Measurements from ENCODE around the gene UBE2E2.

Gene UBE2E2

GRCh38 chr3:23440416-23441294, 237.5 kb downstream of the UBE2E2 start:
- no peak for DNase-seq (ENCODE audit: low read depth in 2 of 2)

GRCh38 chr3:23442598-23443383, 239.7 kb downstream of the UBE2E2 start:
- DNase-seq (ENCODE audit: low read depth in 2 of 2): no peak

DNA sequence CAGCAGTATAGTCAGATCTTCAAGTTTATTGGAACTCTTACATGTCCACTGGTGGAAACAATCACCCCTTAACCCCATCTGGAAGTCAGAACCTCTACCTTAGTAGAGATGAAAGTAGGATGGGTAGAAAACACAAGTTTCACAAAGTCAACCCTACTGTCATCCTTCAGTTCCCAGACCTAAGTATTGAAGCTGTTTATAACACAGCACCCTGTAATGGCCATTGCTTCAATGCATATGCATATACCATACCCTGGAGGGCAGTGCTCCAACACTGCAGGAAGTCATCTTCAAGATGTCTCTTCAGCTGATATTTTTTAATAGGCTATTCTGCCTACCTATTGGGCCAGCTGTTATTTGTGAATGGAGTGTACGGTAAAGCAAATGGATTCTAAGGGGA, 241.3 kb downstream of the UBE2E2 start:
- DNase-seq (ENCODE audit: low read depth in 2 of 2): no peak

DNA sequence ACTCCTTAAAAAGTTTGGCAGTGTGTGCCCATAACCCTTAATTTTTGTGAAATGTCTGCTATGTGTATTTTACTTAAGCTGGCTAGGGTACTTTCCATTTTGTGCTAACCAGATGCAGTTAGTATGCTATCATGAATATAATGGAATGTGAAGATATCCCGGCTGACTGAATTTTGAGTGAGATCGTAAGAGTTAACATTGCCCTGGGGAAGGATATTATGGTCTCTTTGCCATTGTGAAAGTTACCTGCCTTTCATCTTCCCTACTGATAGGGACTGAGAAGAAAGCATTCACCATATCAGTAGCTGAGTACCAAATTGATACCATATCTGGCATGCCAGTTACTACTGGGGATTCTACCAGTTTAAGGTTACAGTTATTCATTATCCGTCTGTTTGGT, 243.2 kb downstream of the UBE2E2 start:
- DNase-seq (ENCODE audit: low read depth in 2 of 2): no peak

DNA sequence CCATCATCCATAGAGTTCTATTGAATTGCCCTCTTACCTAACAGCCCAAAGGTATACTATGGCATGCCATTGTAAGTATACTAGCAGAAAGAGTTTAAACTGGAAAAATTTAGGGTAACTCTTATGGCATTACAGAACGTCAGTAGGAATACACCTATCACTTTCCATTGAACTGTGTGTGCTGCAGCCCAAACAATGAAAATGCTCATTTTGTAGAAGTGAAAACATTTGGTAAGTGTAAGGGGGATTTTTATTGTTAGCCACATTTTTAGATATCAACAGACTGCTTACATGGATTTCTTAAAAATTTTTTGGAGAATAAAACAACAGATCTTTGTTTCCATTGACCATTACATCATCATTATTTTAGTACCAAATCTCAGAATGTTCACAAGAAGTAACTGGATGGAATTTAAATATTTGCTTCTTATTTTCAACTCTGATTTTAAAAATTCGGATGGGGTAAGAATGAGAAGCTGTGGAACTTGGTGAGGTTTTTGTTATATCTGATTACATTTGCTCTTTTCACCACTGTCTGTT, 245.9 kb downstream of the UBE2E2 start:
- no peak for DNase-seq (ENCODE audit: low read depth in 2 of 2)

GRCh38 chr3:23450051-23450450, 246.9 kb downstream of the UBE2E2 start:
- no peak for DNase-seq (ENCODE audit: low read depth in 2 of 2)

DNA sequence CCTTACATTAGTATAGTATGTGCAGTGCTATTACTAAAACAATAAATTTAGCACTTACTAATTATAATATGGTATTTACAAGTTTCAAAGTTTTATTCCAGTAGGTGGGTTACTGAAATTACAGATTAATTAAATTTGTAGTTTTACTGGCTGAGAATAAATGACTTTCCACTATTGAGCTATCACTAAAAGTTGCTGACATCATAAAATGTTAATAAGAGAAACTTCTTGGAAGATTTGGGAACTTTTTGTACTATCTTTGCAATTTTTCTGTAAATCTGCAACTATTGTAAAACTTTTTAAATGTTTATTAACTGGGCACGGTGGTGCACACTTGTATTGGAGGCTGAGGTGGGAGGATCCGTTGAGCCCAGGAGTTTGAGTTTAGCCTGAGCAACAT, 247.7 kb downstream of the UBE2E2 start:
- no peak for DNase-seq (ENCODE audit: low read depth in 2 of 2)

DNA sequence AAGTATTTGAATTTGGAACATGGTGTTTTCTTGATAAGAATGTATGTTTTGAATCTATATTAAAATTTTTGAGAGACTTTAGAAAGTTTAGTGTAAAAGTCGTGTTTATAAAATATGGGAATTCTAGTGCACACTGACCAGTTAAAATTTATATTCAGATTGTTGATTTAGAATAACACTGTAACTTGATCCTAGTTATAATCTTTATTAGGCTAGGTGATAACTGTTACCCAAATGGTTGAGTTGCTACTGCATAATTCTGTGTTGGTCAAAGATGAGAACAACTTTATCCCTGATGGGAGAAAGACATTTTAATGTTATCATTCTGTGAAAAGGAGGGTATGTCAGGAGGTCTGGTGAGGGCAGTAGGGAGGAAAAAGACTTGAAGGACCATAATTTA, 249.3 kb downstream of the UBE2E2 start:
- no peak for DNase-seq (ENCODE audit: low read depth in 2 of 2)

- no peak for DNase-seq (ENCODE audit: low read depth in 2 of 2)
These were observed 252.0 kb downstream of the UBE2E2 start for GRCh38 chr3:23455084-23455483.

- DNase-seq (ENCODE audit: low read depth in 2 of 2): no peak
These were observed 252.6 kb downstream of the UBE2E2 start for GRCh38 chr3:23455775-23456174.

- no peak for DNase-seq (ENCODE audit: low read depth in 2 of 2)
These were observed 254.6 kb downstream of the UBE2E2 start for GRCh38 chr3:23457697-23458096.

DNA sequence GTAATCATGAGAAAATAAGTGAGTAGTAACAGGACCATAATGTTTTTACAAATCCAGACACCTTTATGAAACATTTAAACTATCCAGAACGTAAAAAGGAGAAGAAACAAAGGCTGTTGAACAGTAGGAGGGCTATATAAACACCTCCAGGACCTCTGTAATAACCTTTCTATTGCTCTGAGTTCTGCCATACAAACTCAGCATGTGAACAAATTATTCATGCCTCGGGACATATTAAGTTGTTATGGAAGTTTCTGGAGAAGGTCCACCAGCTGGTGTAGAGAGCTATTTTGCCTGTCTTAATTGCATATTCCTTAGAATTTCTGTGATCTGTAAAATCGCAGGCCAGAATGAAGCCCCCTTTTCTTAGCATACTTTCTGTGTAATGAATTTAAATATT, 256.3 kb downstream of the UBE2E2 start:
- DNase-seq (ENCODE audit: low read depth in 2 of 2): no peak

DNA sequence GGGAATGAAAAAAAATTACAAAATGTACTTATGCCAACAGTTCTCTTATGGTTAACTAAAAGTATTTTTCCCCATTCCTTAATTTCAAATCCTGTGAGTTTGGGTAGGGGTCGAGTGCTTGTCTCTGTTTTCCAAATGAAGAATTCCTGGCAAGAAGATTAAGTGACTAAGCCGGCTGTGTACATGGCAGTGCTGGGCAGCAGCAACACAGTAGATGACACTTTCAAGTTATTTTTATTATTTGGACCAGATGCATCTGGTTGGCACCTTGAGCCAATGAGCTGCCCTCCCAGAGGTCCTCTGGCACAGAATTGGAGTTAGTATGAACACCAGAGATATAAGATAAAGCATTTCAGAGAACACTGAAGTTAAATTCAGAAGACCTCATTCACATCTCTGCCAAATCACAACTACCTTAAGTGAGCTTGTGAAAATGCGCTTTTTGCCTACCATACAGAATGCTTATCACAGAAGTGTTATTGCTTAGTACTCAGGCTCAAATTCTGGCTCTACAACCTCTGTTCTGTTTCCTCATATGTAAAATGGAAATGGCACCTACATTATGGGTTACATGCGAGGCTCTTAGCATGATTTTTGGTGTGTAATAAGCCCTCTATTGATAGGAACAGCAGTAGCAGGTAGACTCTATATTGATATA, 256.9 kb downstream of the UBE2E2 start:
- no peak for DNase-seq (ENCODE audit: low read depth in 2 of 2)

GRCh38 chr3:23461069-23461468, 257.9 kb downstream of the UBE2E2 start:
- no peak for DNase-seq (ENCODE audit: low read depth in 2 of 2)

GRCh38 chr3:23463791-23464190, 260.7 kb downstream of the UBE2E2 start:
- no peak for DNase-seq (ENCODE audit: low read depth in 2 of 2)

GRCh38 chr3:23465569-23465968, 262.4 kb downstream of the UBE2E2 start:
- no peak for DNase-seq (ENCODE audit: low read depth in 2 of 2)

- DNase-seq (ENCODE audit: low read depth in 2 of 2): no peak
These were observed 265.1 kb downstream of the UBE2E2 start for GRCh38 chr3:23468203-23468602.

DNA sequence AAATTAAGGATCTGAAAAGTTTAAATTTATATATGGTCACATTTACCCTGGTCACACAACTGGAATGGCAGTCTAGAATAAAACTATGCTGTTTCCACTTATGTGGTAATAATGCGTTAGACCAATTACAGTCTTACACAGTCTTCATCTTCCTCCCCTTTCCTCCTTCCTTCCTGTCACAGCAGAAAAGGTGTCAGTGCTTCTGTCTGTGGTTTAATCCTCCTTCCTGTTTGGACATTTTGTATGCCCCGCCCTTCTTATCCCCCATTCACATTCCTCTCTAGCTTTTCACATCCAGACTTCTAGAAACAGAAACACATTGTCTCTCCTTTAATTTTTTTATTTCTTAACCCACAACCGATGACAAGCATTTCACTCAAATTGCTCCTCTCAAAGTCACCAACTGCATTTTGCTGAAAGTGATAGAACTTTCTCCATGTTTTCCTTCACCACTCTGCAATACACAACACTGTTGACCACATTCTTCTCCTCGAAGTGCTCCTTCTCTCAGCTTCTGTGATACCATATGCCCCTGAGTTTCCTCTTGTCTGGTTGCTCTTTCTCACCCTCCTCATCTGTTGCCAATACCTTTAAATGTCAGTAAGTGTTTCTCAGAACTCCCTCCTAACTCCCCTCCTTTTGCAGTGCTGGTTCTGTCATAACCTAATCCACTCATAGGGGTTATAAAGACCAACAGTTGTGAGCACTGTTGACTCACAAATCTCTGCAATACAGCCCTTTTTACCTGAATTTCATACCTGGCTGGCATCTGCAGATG, 271.6 kb downstream of the UBE2E2 start:
- DNase-seq (ENCODE audit: low read depth in 2 of 2): no peak

DNA sequence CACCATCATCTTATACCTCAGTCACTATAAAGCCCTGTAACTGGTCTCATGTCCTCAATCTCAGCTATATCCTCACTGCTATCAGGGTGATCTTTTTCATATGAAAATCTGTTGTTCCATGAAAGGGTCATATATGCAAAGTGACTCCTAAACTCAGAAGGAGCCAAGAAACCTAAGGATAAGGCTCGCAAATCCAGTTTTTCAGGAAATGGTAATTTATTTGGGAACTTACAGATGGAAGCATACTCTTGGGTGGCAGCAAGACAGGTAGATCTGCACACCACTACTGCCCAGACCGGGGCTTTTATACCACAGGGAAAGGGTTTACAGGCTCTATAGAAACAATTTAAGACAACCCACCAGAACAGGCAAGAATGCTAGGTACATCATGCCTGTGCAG, 272.3 kb downstream of the UBE2E2 start:
- DNase-seq (ENCODE audit: low read depth in 2 of 2): no peak

DNA sequence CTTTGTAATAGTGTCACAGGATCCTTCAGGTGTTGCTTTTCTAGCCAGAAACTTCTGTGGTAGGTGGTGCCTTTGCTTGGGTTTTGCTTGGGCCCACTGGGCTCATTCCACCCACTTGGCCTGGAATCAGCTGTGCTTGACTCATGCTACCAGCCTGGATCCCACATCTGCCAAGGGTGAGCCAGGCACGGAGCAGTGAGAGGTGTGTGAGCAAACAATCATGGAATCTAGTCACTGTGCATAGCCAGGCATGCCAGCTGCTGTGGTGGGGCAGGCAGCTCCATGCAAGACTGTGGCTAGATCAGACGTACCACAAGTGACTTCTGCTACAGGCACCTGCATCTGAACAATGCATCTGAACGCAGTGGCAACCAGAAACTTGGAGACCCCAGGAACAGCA, 275.9 kb downstream of the UBE2E2 start:
- no peak for DNase-seq (ENCODE audit: low read depth in 2 of 2)

- no peak for DNase-seq (ENCODE audit: low read depth in 2 of 2)
These were observed 276.6 kb downstream of the UBE2E2 start for GRCh38 chr3:23479615-23480328.
